ENCODE measurements around the gene USP2. TPM values are rescaled to one million over a fixed set of nuclear protein-coding genes. Genes with fewer than 3 reads are reported as not detected.

The USP2 gene, protein sequence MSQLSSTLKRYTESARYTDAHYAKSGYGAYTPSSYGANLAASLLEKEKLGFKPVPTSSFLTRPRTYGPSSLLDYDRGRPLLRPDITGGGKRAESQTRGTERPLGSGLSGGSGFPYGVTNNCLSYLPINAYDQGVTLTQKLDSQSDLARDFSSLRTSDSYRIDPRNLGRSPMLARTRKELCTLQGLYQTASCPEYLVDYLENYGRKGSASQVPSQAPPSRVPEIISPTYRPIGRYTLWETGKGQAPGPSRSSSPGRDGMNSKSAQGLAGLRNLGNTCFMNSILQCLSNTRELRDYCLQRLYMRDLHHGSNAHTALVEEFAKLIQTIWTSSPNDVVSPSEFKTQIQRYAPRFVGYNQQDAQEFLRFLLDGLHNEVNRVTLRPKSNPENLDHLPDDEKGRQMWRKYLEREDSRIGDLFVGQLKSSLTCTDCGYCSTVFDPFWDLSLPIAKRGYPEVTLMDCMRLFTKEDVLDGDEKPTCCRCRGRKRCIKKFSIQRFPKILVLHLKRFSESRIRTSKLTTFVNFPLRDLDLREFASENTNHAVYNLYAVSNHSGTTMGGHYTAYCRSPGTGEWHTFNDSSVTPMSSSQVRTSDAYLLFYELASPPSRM
- 0.96 TPM in 1 of 2 replicates, not detected in the other for total RNA-seq

DNA sequence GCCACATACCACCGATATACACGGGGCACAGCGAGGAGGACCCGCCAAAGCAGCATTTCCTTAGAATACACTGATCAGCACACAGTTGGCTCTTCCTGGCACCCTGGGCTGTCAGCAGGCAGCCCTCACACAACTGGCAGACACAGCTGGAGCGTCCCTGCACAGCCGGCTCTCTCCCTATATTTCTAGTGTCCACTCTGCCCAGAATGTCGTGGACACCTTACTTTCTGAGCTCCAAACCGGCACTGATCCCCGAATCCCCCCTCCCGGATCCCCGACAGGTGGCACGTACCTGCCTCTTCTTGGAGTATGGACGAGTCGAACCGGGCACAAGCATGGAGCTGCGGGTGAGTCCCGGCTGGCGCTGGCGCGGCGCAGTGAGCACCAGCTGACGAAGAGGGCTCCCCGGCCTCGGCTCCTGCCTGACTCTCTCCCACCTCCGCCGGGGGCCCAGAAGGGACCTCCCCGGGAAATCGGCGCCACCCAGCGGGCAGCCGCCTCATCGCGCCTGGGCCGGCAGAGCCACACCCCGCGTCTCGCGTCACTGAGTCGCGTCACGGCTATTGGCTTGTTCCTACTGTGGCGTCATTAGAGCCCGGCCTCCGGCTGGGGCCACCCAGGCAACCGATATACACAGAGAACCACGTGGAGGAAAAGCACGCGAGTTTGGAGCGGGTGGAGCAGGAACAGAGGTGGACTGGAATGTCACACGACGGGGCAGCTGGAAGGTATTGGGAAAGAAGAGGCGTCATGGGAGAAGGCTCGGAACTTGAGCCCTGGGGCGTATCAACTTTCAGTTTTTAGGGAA, at the start of gene USP2:
TSS of gene USP2 (minus strand) at position 510 of the 808 bp plus-strand sequence. CDS start 8,210 bp downstream, outside the sequence.

DNA sequence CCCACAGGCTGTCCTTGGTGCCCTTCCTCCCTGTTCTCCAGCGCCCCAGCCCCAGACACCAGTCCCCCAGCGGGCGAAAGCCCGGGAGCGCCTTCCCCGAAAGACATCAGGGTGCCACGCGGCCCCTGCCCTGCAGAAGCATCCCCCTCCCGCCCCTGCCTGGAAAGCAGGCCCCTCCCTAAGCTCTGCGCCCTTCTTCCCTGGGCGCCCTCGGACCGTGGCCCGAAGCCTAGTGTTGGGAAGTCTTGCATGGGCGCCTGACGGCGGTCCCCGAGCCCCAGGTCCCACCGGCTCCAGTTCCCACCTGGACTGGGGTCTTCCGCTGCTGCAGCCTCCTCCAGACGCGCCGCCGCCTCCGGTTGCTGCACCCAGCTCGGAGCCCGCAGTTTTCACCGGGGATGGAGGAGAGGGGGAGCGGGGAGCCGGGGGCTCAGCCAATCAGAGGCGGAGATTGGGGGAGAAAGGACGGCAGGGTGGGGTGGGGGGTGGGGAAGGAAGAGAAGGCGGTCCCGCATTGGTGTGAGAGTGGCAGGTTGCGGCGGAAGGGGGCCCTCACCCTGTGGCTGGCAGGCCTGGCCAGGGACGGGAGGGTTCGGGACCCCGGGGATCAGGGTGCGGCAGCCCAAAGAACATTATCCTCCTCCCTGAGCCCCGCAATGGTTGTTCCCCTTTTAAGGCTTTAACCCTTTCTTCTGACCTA, 41.5 kb upstream of the USP2 start, which contains the start of gene THY1:
TSS of gene THY1 (minus strand) at position 364 of the 700 bp plus-strand sequence. CDS start 2,267 bp downstream, outside the sequence.

DNA sequence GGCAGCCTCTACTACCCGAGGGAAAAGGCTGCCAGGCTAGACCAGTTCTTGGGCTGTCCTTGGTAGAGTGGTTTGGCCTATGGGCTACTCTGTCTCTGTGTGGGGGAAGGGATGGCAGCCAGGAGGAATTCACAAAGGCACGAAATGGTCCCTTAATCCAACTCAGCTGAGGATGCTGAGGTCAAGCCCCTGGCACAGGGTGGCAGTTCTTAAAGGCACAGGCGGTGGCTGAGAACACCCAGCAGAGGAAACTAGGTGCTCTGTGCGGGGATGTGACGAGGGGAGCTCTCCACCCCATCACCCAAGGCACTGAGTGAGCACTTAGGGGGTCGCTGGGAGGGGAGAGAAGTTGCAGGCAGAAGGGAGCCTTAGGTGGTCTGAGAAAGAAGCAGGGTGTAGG, 34.9 kb downstream of the USP2 start, which contains the start of gene MFRP:
TSS of gene MFRP (minus strand) at position 101 of the 400 bp plus-strand sequence. CDS start 192 bp downstream, outside the sequence.

DNA sequence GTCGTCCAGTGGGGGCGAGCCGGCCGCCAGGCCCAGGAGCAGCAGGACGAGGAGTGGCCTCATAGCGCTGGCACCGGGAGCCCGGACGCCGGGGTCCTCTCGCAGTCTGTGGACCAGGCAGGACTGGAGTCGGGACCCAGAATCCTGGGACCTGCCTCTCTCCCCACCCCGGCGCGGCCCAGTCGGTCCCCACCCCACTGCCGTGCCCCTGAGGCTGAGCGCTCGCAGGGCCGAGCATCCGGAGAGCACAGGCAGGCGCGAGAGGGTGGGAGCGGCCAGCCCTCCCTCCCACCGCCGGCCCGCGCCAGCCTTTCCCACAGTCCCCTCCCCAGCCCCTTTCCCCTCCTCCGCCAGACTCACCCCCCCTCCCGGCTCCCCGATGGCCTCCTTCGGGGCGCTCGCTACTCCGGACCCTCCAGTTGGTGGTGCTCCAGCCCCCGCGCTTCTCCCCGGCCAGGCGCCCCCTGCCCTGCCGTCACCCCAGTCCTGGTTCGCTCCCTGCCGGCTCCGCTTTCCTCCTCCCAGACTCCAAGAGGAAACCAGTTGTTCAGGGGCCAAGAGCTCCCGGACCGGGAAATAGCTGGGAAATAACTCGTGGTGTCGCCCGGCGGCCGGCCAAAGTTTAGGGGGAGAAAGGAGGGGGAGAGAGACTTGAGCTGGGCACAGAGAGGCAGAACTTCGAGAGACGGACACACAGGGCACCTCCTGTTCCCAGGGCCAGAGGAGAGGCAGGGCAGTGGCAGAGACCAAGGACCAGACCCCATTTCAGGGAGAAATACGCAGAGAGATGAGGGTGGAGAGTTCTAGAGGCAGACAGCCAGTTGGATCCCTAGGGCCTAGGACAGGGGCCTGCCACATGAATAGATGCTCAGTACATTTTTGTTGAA, 40.9 kb downstream of the USP2 start, which contains the start of gene C1QTNF5:
TSS of gene C1QTNF5 (minus strand) at position 549 of the 887 bp plus-strand sequence. CDS start at position 63, 486 bp downstream.

GRCh38 chr11:119334174-119334930, 47.1 kb downstream of the USP2 start, which contains the start of gene RNF26:
TSS of gene RNF26 (plus strand) at chr11:119334527. CDS start at chr11:119335123, 596 bp downstream.

GRCh38 chr11:119316729-119317591, 64.5 kb downstream of the USP2 start, which contains the start of gene MCAM:
TSS of gene MCAM (minus strand) at chr11:119317130. CDS start at chr11:119317101, 29 bp downstream.

Other genes with a start within 250 kb of the USP2 start
- gene ABCG4, start 232.6 kb downstream of the USP2 start, total RNA-seq, result not detected in 2 replicates
- 24.5 and 27.0 TPM in 2 replicates for gene NLRX1, start 213.0 kb downstream of the USP2 start, total RNA-seq
- gene NHERF4, start 196.2 kb downstream of the USP2 start, total RNA-seq, result not detected in 2 replicates
- gene CBL, start 175.4 kb downstream of the USP2 start, total RNA-seq, result 9.0 and 9.6 TPM in 2 replicates
- gene MCAM, start 64.6 kb downstream of the USP2 start, total RNA-seq, result 44.1 and 177 TPM in 2 replicates
- gene RNF26, start 47.2 kb downstream of the USP2 start, total RNA-seq, result 3.1 and 4.9 TPM in 2 replicates
- 0.43 and 1.2 TPM in 2 replicates for gene C1QTNF5, start 40.8 kb downstream of the USP2 start, total RNA-seq
- not detected in 2 replicates for gene MFRP, start 35.0 kb downstream of the USP2 start, total RNA-seq
- 0.21 and 2.4 TPM in 2 replicates for gene THY1, start 41.5 kb upstream of the USP2 start, total RNA-seq

Data from tracheal epithelial cell (primary cell).